ENCODE results near the gene ZNF736.

- TF ChIP-seq NFE2L2 (IDR thresholded peaks at IDR 0.05; ENCODE audit: low read depth, low read length): no peak
- TF ChIP-seq POLR2A (IDR thresholded peaks at IDR 0.05; ENCODE audit: low read depth, low read length): no peak
- TF ChIP-seq, protein P1, sequence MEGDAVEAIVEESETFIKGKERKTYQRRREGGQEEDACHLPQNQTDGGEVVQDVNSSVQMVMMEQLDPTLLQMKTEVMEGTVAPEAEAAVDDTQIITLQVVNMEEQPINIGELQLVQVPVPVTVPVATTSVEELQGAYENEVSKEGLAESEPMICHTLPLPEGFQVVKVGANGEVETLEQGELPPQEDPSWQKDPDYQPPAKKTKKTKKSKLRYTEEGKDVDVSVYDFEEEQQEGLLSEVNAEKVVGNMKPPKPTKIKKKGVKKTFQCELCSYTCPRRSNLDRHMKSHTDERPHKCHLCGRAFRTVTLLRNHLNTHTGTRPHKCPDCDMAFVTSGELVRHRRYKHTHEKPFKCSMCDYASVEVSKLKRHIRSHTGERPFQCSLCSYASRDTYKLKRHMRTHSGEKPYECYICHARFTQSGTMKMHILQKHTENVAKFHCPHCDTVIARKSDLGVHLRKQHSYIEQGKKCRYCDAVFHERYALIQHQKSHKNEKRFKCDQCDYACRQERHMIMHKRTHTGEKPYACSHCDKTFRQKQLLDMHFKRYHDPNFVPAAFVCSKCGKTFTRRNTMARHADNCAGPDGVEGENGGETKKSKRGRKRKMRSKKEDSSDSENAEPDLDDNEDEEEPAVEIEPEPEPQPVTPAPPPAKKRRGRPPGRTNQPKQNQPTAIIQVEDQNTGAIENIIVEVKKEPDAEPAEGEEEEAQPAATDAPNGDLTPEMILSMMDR (conservative IDR thresholded peaks at IDR 0.05; ENCODE audit: low read depth, low read length): no peak
- no peak for TF ChIP-seq MAZ (IDR thresholded peaks at IDR 0.05; ENCODE audit: borderline replicate concordance, low read depth, low read length)
- TF ChIP-seq, protein P2, sequence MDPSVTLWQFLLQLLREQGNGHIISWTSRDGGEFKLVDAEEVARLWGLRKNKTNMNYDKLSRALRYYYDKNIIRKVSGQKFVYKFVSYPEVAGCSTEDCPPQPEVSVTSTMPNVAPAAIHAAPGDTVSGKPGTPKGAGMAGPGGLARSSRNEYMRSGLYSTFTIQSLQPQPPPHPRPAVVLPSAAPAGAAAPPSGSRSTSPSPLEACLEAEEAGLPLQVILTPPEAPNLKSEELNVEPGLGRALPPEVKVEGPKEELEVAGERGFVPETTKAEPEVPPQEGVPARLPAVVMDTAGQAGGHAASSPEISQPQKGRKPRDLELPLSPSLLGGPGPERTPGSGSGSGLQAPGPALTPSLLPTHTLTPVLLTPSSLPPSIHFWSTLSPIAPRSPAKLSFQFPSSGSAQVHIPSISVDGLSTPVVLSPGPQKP (IDR thresholded peaks at IDR 0.05; ENCODE audit: borderline replicate concordance, low read depth, low read length): no peak
- TF ChIP-seq BHLHE40 (IDR thresholded peaks at IDR 0.05; ENCODE audit: low read depth, low read length): no peak
- no peak for TF ChIP-seq RAD21 (IDR thresholded peaks at IDR 0.05; ENCODE audit: low read length)
- TF ChIP-seq, protein P3, sequence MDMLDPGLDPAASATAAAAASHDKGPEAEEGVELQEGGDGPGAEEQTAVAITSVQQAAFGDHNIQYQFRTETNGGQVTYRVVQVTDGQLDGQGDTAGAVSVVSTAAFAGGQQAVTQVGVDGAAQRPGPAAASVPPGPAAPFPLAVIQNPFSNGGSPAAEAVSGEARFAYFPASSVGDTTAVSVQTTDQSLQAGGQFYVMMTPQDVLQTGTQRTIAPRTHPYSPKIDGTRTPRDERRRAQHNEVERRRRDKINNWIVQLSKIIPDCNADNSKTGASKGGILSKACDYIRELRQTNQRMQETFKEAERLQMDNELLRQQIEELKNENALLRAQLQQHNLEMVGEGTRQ (IDR thresholded peaks at IDR 0.05; ENCODE audit: low read depth, low read length): no peak
- TF ChIP-seq SMC3 (IDR thresholded peaks at IDR 0.05; ENCODE audit: low read depth, low read length): no peak
- TF ChIP-seq RCOR1 (IDR thresholded peaks at IDR 0.05; ENCODE audit: insufficient replicate concordance, low read length): no peak
Observed at GRCh38 chr7:64400401-64400800, 86.6 kb downstream of the ZNF736 start.
